ENCODE data around the gene PAM16.

PAM16 gene

DNA sequence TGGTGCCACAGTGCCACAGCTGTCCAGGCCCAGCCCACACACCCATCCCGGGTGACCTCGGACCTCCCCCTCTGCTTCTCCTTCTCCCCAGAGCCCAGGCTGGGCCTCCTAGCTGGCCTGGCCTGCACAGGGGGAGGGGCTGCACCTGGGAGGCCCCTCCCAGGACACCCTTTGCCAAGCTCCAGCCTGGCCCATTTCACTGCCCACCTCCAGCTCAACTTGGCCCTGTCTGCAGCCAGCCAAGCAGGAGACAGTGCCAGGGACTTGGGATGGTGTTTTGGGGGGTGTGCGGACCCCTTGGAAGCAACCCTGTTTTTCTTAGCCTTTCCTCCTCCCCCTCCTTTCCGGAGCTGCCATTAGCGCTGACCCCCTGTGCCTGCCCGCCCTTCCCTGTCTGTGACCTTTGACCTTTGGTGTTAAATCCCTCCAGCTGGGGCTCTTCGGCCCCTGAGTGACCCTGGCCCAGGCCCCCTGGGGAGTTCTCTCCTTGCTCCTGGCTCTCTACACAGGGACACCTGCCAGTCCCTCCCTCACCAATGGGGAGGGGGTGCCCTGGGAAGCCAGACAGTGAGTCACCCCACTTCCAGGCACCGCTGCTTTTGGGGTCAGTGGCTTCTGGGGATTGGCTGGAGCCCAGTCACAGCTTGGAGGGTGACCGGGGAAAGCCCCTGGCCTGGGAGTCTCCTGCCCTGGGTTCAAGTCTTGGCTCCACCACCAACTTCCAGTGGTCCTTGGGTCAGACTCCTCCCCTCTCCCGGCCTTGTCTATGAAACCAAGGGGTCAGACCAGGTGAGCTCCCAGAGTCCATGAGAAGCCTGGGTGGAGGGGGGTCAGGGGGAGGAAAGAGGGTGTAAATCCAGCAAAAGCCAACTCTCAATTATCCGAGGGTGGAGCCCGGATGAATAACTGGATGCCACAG, 33.3 kb downstream of the PAM16 start:
- no peak for DNase-seq

DNA sequence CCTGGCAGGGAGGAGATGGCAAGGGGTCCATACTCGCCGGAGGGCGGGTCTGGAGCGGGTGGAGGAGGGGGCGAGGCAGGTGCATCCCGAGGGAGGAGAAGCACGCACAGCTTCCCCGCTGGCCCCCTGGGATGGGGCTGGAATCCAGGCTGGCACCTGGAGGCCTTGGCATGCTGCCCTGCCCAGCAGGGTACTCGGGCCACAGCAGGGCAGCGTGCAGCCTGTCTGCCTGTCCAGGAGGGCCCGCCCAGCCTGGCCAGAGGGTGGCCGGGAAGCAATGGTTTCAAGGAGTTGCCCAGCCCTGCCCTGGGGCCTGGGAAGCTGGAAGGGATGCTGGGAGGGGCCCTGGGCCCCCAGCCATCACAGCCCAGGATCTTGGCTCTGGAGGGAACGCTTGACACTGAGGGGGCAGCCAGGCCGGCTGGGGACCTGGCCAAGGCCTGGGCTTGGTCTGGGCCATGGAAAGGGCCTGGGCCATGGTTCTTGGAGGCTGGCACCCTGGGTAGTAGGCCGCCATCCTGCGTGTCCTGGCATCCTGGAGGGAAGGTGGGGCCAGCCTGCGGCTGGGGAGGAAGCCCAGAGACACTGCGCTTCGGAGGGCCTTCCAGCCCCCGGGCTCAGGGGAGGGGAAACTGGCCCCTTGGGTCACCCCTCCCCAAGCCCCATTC, 34.1 kb downstream of the PAM16 start:
- DNase-seq = no peak

DNA sequence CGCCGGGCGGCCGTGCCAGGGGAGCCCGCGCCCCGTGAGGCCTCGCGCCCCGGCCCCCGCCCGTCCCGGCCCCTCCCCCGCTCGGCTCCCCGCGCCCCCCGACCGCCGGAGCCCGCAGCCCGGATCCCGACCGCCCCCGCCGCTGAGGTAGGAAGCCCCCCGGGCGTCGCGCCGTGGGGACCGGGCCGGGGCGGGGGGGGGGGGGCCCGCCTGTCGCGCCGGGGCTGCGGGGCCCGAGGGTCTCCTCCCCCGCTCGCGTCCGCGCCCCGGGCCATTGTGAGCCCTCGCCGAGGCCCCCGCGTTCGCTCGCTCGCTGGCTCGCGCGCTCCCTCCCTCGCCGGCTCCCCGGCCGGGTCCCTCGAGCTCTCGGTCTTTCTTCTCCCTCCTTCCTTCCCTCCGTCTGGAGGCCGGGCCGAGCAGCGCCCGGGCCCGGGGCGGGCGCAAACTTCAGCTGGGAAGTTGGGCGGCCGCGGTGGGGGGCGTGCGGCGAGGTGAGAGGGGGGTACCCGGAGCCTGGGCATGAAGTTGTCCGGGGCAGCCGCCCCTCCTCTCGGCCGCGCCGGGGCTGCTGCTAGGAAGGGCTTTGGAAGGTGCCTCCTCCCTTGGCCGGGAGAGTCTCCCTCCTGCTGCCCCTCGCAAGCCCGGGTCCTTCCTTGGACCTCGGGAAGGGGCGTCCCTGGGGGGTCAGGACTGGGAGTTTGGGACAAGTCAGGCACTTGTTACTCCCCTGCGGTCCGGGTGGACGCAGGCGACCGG, 34.8 kb downstream of the PAM16 start:
- DNase-seq = no peak

DNA sequence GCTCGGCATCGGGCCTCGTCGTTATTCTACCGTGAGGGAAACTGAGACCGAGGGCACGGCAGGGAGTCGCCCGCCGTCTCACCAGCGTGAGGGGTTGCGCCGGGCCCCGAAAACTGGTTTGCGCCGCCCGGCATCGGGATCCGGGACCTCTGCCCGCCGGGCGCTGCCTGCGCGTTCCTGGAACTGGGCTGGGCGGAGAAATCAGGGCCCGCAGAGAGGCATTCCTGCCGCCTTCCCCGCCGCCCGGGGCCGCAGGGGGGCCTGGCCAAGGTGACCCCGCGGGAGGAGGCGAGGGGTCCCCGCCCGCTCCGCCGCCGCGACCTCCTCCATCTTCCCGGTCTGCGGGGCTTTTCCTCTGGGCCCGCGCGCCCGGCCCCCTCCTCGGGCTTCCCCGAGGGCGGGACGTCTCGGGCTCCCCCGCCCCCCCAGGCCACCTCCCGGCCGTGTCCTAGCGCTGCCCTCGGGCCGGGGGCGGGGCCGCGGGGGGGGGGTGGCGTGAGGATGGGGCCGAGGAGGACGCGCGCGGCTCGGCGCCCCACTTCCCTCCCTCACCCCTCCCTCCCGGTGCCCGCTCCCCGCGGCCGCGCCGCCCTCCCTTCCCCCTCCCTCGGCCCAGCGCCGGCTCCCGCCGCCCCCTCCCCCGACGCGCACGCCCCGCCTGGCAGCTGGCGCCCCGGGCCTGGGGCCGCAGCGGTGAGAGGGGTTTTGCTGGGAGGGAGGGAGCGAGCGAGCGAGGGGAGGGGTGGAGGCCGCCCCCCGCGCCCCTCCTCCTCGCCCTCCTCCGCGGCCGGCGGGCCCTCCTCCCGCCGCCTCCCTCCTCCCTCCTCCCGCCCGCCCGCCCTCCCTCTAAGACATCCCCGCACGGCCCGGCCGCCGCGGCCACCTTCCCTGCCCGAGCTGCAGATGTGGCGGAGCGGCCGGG, 35.7 kb downstream of the PAM16 start, which contains the start of gene GLIS2:
Gene GLIS2 (plus strand): TSS at position 882 of the 922 bp plus-strand sequence. CDS start 16,214 bp downstream, outside the sequence.
- DNase-seq = no peak

DNA sequence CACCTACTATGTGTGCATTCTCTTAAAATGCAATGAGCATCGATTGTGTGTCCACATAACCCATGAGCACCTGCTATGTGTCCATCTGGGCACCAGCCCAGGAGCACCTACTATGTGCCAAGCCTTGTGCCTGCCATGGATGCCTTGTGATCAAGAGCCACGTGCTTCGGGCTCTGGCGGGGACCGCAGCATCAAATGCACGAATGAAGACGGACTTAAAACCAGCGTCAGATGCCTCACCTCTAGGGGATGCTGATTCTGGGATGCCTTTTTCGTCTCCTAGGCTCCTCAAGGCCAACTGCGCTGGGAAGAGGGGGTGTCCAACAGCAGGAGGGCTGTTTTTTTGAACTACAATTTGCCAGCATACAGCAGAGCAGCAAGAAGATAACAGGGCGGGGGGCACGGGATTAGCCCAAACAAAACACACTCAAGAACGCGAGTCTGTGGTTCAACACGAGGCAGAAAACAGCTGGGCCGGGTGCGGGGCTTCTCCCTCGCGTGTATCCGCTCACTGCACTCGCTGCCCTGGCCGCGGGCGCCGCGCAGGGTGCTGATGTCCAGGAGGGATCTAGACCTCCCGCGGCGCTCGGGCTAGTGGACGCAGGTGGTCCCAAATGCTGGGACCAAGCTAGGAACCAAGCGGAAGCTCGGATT, 36.5 kb downstream of the PAM16 start:
- DNase-seq = no peak

DNA sequence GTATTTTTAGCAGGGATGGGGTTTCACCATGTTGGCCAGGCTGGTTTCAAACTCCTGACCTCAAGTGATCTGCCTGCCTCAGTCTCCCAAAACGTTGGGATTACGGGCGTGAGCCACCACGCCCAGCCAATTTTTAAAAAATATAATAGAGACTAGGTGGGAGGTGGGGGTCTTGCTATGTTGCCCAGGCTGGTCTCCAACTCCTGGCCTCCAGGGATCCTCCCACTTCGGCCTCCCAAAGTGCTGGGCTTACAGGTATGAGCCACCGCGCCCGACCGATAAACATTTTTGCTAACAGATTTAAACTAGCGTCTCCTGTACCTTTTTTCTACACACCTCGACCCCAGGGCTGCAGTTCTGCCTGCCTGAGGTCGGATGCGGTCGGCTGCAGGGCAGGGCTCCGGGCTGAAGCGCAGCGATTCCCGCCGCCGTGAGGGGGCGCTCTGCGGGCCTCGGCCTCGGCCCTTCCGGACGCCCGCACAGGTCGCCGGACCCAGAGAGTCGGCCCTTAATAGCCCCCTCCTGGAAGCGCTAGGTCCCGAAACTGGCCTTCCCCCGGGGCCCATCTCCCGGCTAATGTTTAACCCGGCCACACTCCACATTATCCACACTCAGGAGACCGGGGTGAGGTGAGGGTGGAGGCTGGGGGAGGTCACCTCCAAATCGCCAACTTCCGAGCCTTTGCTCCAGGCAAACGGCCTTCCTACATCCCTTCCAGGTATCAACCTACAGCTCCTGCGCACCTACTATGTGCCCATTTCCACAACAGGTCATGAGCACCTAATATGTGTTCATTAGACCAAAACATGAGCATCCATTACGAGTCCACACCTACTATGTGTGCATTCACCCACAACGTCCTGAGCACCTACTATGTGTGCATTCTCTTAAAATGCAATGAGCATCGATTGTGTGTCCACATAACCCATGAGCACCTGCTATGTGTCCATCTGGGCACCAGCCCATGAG, 37.3 kb downstream of the PAM16 start:
- no peak for DNase-seq

DNA sequence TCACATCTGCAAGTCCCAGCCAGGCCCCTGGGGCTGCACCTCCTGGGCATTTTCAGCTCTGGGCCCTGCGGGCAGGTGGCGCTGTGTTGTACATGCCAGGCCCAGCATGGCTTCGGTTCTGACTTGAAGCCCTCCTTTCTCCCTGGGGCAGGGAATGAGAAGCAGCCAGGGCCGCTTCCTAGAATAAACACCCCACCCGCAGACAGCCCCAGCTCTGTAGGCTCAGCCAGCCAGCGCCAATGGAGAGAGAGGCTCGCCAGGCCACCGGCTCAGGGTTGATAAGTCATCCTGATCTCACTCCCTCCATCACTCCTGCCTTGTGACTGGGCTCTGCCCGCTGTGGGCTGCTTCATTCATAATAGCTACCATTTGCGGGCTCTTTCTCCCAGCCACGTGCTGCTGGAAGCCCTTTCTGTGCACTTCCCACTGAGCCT, 41.3 kb downstream of the PAM16 start:
- no peak for DNase-seq

DNA sequence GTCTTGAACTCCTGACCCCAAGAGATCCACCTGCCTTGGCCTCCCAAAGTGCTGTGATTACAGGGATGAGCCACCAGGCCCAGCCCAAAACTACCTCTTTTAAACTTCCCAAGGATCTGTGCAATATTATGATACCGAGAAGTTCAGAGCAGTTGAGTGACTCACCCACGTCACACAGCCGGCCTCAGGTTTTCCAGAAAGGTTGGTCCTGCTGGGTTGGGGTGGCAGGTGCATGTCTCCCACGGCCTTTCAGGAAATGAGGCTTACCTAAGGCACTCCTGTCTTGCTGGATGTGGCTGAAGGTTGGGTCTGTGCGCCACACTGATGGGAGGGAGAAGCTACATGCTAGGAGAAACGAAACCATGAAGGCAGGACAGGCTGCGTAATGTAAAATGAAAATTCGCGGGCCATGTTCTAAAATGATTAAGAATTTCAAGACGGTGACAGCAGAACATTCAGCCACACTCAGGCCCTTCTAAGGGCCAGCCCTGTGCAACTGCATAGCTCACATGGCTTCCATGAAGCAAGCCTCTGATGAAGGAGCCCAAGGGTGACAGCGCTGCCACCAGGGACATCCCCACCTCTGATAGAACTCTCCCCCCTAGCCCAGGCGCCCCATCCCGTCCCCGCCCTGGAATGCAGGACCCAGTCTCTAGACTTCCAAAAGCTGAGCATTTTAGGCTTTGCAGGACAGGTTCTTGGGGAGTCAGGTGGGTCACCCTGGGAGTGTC, 41.9 kb downstream of the PAM16 start:
- no peak for DNase-seq

DNA sequence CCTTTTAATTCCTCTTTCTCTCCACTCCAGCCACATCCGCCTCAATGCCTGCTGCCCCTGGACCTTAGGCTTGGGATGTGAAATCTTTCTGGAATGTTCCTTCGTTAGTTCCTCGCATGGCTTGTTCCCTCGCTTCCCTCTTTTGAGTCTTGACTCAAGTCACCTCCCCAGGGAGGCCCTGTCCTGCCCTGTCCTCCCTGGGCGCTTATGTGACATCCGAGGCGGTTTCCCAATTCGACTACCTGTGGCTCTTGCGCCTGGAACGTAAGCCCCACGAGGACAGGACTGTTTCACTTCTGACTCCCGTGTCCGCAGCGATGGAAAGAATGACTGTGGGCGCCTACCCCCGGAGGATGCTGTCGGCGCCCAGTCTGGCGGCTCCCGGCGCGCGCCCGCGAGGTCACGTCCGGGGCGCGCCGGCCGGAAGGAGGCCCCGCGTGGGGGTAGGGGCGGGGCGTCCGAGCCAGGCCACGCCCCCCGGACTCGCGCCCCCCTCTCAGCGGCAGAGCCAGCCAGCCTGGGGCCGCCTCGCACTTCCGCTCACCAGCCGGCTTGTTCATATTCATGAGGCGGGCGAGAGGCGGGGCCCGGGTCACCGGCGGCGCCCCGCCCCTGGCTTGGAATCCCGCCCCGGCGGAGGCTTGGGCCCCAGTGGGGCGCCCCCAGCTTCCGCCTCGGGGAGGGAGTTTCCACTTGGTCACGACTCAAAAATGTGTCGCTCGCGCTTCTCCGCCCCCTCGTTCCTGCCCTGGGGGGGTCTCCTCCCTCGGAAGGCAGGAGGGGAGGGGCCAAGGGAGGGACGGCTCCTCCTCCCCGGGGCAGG, 43.7 kb downstream of the PAM16 start:
- DNase-seq = no peak

DNA sequence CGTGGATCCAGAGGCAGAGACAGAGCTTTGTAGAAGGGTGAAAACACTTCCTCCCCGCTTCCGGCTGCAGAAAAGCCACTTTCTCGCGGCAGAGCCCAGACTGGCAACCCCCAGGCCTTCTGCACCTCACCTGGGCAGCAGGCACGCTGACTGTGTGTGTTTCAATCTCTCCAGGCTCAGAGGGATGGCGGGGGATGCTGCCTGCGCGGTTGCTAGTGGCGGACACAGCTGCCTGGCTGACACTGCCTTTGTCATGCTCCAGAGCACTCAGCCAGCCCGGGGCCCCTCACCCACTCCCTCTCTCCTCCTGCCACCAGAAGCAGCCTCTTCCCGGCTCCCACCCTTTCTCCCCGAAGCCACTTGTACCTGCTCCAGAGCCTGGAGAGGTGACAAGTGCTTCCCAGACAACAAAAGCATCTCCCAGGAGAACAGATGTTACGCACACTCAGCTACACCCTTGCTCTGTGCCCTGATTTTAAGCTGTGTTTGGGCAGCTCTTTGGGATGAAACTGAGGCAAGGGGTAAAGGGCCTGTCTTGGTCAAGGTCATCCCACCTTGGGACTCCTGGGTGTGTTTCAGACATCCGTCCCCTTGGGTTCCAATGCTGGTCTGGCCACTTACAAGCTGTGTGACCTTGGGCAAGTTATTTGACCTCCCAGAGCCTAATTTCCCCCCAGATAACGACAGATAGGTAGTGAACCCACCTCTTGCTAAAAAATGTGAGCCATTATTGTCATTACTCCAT, 44.5 kb downstream of the PAM16 start:
- no peak for DNase-seq

DNA sequence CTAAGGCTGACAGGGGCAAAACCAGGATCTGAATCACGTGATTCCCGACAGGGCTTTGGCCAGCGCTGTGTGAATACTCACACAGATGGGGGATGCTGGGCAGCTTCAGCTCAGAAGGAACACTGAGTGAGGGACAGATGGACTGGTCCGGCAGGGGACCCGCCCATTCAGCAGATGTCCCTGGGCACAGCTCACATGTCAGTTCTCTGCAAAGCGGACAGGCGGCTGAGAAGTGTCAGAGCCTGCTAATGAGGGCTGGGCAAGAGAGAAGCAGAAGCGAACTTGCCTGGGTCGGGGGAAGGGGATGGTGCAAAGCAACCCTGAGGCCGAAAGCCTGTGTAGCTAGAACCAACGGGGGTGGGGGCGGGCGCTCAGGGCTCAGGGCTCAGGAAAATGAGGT, 47.1 kb downstream of the PAM16 start:
- no peak for DNase-seq

DNA sequence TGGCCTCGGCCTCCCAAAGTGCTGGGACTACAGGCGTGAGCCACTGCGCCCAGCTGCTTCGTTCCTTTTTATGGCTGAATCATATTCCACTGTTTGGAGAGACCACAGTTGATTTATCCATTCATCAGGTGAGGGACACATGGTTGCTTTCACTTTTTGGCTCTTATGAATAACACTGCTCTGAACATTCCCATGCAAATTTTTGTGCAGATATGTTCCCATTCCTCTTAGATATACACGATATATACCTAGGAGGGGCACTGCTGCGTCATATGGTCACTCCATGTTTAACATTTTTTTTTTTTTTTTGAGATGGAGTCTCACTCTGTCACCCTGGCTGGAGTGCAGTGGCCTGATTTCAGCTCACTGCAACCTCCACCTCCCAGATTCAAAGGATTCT, 49.2 kb downstream of the PAM16 start:
- DNase-seq = no peak

DNA sequence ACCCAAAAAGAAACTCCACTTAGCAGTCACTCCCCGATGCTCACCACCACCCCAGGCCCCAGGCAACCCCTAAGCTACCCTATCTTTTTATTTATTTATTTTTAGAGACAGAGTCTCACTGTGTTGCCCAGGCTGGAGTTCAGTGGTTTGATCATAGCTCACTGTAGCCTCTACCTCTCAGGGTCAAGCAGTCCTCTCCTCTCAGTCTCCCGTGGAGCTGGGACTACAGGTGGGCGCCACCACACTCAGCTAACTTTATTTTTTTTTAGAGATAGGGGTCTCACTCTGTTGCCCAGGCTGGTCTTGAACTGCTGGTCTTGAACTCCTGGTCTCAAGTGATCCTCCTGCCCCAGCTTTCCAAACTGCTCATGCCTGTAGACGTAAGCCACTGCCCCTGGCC, 49.9 kb downstream of the PAM16 start:
- no peak for DNase-seq

DNA sequence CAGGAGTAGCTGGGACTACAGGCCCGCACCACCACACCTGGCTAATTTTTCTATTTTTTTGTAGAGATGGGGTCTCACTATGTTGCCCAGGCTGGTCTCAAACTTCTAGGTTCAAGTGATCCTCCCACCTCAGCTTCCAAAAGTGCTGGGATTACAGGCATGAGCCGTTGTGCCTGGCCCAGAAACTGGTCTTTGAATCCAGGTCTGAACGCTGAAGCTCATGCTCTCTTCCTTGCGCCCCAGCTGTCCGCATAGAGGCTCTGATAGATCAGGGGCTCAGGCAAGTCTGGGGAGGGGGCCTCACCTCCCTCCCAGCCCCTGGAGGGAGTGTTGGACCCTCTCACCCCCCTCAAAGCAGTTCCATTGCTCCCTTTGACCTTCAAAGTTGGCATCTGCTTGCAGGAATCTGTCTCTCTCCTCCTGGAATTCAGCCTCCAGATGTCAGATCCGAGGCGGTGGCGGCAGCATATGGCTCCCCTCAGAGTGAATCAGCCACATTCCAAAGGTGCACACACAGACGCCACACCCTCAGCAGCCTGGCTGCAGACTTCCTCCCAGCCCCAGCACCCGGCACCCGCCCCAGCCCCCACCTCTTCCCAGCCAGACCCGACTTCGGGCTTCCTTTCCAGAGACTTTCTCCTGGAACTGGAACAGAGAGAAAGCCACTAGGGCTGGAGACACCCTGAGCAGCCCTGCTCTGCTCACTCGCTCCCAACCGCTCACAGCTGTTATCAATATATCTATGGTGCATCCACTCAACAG, 52.2 kb downstream of the PAM16 start:
- DNase-seq = peak; percentile 45

DNA sequence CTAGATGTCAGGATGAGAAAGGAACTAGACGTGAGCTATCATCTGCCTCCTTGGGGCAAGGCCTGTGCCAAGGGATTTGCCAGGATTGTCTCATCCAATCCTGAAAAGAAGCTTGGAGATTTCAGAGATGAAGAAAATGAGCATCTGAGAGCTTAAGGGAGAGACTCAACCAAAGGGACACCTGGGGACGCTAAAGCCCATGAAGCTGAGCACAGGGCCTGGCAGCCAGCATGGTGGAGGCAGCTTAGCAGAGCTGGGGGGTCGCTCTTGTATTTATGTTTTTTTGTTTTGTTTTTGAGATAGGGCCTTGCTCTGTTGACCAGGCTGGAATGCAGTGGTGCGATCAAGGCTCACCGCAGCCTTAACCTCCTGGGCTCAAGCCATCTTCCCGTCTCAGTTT, 53.6 kb downstream of the PAM16 start:
- DNase-seq = no peak

DNA sequence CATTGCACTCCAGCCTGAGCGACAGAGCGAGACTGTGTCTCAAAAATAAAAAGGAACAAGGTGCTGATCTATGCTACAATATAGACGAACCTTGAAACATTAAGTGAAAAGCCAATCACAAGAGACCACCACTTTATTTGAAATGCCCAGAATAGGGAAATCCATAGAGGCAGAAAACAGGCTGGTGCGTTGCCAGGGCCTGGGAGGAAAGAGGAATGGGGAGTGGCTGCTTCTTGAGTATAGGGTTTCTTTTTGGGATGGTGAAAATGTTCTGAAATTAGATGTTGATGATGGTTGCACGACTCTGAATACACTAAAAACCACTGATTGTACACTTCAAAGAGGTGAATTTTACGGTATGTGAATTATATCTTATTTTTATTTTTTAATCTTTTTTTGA, 55.5 kb downstream of the PAM16 start:
- DNase-seq = no peak

DNA sequence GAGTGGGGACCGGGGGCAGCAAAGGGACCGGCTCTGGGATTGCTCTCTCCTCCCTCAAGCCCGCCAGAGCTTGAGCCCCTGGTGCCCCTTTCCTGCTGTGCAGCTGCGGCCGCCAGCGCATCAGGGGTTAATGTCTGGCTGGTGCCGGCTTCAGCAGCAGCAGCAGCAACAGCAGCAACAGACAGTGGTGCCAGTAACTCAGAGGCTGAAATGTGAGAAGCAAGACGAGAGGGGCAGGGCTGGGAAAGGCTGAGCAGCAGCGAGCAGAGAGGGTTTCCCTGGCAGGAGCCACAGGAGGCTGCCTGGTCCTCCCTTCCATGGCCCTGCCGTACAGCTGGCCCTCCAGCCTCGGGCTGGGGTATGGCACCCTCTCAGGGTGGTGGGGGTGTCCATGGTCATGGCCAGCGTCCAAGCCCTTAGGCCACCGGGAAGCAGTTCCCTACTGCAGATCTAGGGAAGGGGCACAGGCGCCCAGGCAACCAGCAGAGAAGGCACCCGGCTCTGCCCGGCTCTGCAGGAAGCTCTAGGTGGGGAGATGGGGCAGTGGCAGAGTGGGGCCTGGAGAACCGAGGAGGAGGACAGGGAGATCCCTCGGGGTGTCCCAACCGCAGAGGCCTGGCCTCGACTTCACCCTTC, 57.2 kb downstream of the PAM16 start:
- peak; percentile 68 for DNase-seq
